ENCODE measurements around the gene DPYSL4. TPM values are rescaled to one million over a fixed set of nuclear protein-coding genes. Genes with fewer than 3 reads are reported as not detected.
A peak's percentile ranks its signal among the peaks of the same experiment; 100 is the strongest.

The DPYSL4 gene
- total RNA-seq, 2 experiments from 2014 or later: 15.0 to 15.2 TPM

DNA sequence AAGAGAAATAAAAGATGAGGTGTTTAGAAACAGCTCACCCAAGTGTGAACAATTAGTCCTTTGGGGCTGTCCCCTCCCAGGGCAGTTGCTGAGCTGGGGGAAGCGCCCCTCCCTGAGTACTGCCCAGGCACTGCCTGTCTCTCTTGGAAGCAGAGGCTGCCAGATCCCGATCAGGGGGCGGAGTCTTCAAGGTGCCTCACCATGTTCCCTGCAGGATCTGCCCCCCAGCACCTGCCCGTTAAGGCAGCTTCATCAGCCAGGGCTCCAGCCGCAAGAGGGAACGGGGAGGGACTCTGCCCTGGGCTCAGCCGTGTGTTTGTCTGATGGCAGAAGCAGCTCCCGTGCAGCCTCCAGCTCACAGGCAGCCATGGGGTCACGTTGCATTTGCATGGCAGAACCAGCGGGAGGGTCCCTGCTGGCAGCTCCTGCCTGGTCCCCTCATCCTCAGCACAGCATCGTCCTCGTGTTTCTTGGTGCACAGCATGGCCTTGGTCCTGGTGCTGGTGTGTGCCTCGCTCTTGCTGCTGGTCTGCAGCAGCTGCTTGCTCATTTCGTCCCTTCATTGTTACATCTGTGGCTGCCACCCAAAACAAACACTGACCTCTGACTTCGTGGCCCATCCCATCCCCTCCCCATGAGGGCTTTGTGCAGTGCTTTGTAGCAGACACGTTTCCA lies 10.7 kb upstream of the DPYSL4 start:
- intact Hi-C loops (cut with DNase I, micrococcal nuclease): no loop called here
- ATAC-seq (peak; percentile 80), DNase-seq (peak; percentile 44)
- Mint-ChIP-seq H3K36me3 (ENCODE audit: low read depth) (no peaks in the 10 kb centered on the region), H3K4me3 (no peak overlapping the region), H3K4me1 (peaks cover 7% of the 10 kb centered on the region), H3K27me3 (peaks cover 30% of the 10 kb centered on the region), H3K27ac (no peak overlapping the region), H3K9me3 (ENCODE audit: low read depth) (peaks cover 3% of the 10 kb centered on the region)
- CTCF ChIA-PET: interaction anchor here (0.9 kb wide), 1 partner anchor 153 kb away, joined by 3 read pairs; no protein-coding TSS in a partner anchor
- POLR2A ChIA-PET: interaction anchor here (0.8 kb wide), 1 partner anchor 222 kb away, joined by 4 read pairs; no protein-coding TSS in a partner anchor

DNA sequence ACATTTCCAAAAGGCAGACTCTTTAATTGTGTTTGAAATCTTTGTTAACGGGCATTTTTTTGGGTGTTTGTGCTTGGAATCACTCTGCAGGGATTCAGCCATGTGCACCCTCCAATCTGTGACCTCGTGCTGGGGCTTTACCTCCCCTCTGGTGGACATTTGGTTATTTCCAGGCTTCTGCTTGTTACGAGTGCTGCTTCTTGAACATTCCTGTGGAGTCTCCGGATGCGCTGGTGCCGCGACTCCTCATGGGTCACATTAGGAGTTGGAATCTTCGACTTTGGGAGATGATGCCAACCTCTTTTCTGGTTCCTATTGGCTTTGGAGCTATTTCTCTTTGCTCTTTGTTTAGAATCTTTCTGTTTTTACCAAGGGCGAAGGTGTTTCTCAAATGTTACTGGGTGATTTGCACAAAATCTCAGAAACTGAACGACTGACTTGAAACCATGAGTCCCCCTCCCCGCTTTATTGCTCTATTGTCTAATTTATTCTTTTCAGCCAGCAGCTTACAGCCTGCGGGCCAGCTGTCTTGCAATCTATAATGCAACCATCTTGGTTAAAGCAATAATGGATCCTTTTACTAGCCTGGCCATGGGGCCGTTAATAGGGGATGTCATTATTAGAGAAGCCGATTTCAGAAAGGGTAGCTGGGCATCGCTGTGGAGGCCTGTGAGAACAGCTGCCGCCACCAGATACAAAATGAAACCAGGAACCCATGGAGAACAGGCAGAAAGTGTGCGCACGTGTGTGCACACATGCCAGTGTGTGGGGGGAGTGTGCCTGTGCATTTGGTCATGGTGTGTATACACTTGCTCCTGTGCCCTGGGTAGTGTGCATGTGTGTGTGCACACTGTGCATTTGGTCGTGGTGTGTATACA lies 9.9 kb upstream of the DPYSL4 start:
- DNase-seq (no peak), ATAC-seq (no peak)
- Mint-ChIP-seq H3K36me3 (ENCODE audit: low read depth) (no peaks in the 10 kb centered on the region), H3K4me1 (peaks cover 7% of the 10 kb centered on the region), H3K9me3 (ENCODE audit: low read depth) (peaks cover 3% of the 10 kb centered on the region), H3K4me3 (no peak overlapping the region), H3K27ac (no peak overlapping the region), H3K27me3 (peaks cover 30% of the 10 kb centered on the region)
- intact Hi-C loops (cut with DNase I, micrococcal nuclease): no loop called here
- ChIA-PET POLR2A (no interaction called here), CTCF (interaction anchor here (0.5 kb wide), 1 partner anchor 34 kb away, joined by 4 read pairs; no protein-coding TSS in a partner anchor)

DNA sequence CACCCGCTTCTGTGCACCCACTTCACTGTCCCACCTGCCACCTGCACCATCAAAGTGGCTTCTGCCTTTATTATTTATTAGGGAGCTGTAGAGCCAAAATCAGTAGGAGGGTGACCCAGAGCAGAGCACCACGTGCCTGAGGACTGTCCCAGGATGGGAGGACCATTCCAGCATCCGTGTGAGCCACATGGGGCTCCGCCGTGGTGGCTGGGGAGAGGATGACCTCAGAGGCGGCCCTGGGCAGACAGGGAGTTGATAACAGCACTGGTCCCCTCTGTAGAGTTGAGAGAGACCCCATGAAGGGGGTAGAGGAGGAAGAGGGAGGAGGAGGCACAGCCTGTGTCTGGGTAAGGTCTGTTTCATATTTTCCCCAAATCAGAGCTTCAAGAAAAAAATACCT lies 8.7 kb upstream of the DPYSL4 start:
- Mint-ChIP-seq H3K4me3 (no peak overlapping the region), H3K27ac (no peak overlapping the region), H3K4me1 (peaks cover 7% of the 10 kb centered on the region), H3K9me3 (ENCODE audit: low read depth) (peaks cover 3% of the 10 kb centered on the region), H3K27me3 (peaks cover 25% of the 10 kb centered on the region), H3K36me3 (ENCODE audit: low read depth) (no peaks in the 10 kb centered on the region)
- POLR2A ChIA-PET: no interaction called here
- CTCF ChIA-PET: no interaction called here
- ATAC-seq: no peak
- DNase-seq: no peak
- intact Hi-C loops (cut with DNase I, micrococcal nuclease): no loop called here

DNA sequence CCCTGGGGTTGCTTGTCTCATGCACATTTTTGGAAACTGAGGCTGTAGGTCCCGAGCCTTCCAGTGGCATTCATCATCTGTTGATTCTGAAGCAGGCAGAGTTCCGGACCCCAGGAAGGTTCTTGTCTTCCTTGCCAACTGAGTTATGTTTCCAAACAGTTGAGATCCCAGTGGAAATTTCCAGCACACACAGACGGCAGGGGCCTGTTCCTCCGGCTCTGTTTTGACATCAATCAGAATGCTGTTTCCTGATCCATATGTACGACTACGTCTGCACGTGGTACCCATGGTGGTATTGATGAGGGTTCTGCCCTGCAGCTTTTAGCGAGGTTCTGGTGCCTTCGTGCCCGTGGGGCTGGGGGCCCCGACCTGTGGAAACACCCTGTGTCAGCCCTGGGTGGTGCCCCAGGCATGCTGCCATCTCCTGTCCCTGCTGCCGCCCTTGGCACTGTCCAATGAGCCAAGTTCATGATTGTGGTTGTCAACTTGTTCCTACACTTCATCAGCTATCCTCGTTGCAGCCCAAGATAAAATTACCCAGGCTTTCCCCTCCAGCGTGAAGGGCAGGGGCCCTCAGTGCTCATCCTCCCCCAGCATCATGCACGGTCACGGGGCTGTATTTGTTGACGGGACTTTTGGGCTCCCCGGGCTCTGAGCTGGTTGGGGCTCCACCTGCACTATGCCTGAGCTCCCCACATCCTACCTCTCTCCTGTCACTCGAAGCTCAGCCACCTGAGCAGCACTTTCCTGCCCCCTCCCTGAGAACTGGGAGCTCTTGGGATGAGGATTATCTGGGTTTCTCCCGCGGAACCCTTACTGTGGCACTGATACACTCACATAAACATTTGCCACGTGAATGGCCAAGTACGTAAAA lies 7.8 kb upstream of the DPYSL4 start:
- Mint-ChIP-seq H3K27me3 (peaks cover 27% of the 10 kb centered on the region), H3K27ac (no peak overlapping the region), H3K4me1 (peaks cover 2% of the 10 kb centered on the region), H3K36me3 (ENCODE audit: low read depth) (no peaks in the 10 kb centered on the region), H3K9me3 (ENCODE audit: low read depth) (no peaks in the 10 kb centered on the region), H3K4me3 (no peak overlapping the region)
- DNase-seq: no peak
- ATAC-seq: no peak
- intact Hi-C loops (cut with DNase I, micrococcal nuclease): no loop called here
- CTCF ChIA-PET: no interaction called here
- POLR2A ChIA-PET: no interaction called here

DNA sequence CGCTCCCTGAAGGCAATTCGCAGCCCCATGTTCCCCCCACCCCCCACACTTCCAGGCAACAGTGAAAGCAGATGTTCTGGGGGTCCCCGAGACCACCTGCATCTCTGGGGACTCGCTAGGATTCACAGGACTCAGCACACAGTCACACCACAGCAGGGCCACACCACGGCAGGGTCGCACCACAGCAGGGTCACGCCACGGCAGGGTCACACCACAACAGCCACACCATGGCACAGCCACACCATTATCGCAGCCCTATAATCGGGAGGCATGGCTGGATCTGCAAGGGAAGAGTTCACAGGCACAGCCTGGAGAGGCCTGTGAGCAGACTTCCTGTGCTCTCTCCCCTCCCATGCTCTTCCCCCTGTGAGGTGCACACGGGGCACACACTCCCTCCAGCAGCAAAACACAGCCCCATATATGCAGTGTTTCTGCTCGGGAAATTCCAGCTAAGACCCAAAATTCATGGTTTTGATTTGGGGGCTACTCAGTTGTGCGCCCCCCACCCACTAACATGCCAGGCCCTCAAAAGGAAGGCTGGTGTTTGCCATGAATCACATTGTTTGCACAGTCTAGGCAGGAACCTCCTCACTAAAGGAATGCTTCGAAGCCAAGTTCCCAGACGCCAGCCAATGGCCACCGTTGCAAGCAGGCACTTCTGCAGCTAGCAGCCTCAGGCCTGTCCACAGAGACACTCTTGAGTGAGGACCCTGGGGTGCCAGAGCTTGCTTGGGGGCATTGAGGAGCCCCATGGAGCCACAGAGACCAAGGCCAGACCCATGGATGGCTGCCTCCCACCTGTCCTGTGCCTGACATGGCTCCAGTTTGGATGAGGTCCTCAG lies 7.0 kb upstream of the DPYSL4 start:
- Mint-ChIP-seq H3K27me3 (peaks cover 32% of the 10 kb centered on the region), H3K4me3 (no peak overlapping the region), H3K36me3 (ENCODE audit: low read depth) (no peaks in the 10 kb centered on the region), H3K4me1 (peaks cover 2% of the 10 kb centered on the region), H3K9me3 (ENCODE audit: low read depth) (no peaks in the 10 kb centered on the region), H3K27ac (no peak overlapping the region)
- CTCF ChIA-PET: no interaction called here
- POLR2A ChIA-PET: no interaction called here
- no peak for DNase-seq
- intact Hi-C loops (cut with DNase I, micrococcal nuclease): no loop called here
- ATAC-seq: no peak

DNA sequence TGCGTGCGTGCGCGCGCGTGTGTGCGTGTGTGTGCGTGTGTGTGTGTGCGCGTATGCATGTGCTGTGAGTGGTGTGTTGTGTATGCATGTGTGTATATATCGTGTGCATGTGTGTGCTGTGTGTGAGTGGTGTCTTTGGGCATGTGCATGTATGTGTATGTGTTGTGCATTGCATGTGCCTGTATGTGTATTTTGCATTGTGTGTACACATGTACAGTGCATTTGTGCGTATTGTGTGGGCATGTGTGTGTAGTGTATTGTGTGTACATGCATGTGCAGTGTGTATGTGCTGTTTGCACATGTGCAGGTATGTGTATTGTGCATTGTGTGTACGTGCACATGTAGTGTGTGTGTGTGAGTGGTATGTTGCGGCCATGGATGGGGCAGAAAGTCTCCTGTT lies 6.0 kb upstream of the DPYSL4 start:
- Mint-ChIP-seq H3K27me3 (peaks cover 37% of the 10 kb centered on the region), H3K4me1 (no peaks in the 10 kb centered on the region), H3K4me3 (no peak overlapping the region), H3K27ac (no peak overlapping the region), H3K9me3 (ENCODE audit: low read depth) (no peaks in the 10 kb centered on the region), H3K36me3 (ENCODE audit: low read depth) (no peaks in the 10 kb centered on the region)
- ChIA-PET POLR2A (no interaction called here), CTCF (no interaction called here)
- intact Hi-C loops (cut with DNase I, micrococcal nuclease): no loop called here
- DNase-seq (no peak), ATAC-seq (no peak)

DNA sequence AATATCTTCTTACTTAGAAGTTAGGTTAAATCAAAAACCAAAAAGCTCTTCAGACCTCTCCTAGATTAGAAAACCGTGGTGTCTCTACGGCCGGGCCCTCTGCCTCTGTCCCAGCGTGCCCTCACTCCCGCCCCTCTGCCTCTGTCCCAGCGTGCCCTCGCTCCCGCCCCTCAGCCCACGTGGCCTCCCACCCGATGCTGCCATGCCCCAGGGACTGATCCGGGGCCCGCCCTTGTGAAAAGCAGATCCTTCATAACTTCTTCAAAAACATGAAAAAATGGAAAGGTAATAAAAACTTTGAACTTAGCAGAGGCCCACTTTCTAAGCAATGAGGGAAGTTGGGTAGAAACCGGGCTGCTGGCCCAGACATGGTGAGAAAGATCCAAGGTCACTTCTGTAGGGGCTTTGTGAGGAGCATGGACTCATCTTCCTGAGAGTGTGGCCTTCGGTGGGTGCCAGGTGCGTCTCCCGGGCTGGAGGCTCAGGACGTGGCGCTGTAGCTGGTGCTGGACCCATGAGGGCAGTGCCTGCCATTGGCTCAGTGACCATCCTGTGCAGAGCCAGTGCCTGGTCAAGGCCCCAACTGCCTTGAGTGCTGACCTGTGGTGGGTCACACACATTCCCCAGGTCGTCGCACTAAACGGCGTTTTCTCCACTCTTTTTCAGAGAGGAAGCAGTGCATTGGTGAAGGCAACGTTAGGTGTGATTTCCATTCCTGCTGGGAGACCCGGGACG lies 4.9 kb upstream of the DPYSL4 start:
- POLR2A ChIA-PET: no interaction called here
- Mint-ChIP-seq H3K27ac (no peak overlapping the region), H3K4me1 (no peaks in the 10 kb centered on the region), H3K4me3 (no peak overlapping the region), H3K9me3 (ENCODE audit: low read depth) (no peaks in the 10 kb centered on the region), H3K27me3 (peaks cover 32% of the 10 kb centered on the region), H3K36me3 (ENCODE audit: low read depth) (no peaks in the 10 kb centered on the region)
- DNase-seq (no peak), ATAC-seq (no peak)
- CTCF ChIA-PET: no interaction called here
- intact Hi-C loops (cut with DNase I, micrococcal nuclease): no loop called here

DNA sequence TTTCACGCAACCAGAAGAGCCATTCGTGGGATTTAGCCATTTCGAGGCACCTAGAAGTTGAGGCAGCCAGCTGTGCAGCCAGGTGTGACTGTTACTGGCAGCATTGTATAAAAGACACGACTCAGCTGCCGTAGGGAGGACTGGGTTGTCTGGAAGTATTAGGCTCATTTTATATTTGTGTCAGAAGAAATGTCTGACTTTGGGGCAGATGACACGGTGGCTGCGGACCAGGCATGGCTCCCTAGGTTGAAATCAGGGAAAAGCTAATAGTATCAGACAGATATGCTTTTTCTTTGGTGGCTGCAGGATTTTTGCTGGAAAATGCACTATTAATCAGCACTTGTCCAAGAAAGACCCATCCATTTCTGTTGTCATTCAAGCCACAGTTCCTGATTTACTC lies 4.2 kb upstream of the DPYSL4 start:
- Mint-ChIP-seq H3K36me3 (ENCODE audit: low read depth) (no peaks in the 10 kb centered on the region), H3K4me3 (no peak overlapping the region), H3K27me3 (peaks cover 27% of the 10 kb centered on the region), H3K9me3 (ENCODE audit: low read depth) (no peaks in the 10 kb centered on the region), H3K4me1 (no peaks in the 10 kb centered on the region), H3K27ac (no peak overlapping the region)
- ChIA-PET POLR2A (no interaction called here), CTCF (no interaction called here)
- no peak for DNase-seq
- intact Hi-C loops (cut with DNase I, micrococcal nuclease): no loop called here
- ATAC-seq: no peak

DNA sequence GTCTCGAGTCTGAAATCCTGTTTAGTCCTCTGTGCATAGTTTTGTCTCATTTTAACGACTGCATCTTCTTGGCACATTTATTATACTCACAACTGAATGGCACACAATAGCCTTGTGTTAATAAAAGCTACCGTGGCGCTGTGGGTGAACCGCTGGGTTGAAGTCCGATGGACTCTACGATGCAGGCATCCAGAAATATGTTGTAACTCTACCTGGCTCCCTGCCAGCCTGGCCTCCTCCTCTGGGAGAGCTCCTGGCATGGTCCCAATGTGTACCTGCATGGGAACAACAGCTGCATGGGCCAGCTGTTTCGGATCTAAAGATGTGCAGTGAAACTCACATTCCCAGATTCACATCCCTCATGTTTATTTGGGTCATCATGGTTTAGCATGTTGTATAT lies 3.7 kb upstream of the DPYSL4 start:
- DNase-seq (no peak), ATAC-seq (no peak)
- Mint-ChIP-seq H3K27ac (no peak overlapping the region), H3K9me3 (ENCODE audit: low read depth) (no peaks in the 10 kb centered on the region), H3K4me3 (no peak overlapping the region), H3K36me3 (ENCODE audit: low read depth) (no peaks in the 10 kb centered on the region), H3K27me3 (peaks cover 27% of the 10 kb centered on the region), H3K4me1 (peaks cover 3% of the 10 kb centered on the region)
- ChIA-PET POLR2A (no interaction called here), CTCF (no interaction called here)
- intact Hi-C loops (cut with DNase I, micrococcal nuclease): no loop called here

DNA sequence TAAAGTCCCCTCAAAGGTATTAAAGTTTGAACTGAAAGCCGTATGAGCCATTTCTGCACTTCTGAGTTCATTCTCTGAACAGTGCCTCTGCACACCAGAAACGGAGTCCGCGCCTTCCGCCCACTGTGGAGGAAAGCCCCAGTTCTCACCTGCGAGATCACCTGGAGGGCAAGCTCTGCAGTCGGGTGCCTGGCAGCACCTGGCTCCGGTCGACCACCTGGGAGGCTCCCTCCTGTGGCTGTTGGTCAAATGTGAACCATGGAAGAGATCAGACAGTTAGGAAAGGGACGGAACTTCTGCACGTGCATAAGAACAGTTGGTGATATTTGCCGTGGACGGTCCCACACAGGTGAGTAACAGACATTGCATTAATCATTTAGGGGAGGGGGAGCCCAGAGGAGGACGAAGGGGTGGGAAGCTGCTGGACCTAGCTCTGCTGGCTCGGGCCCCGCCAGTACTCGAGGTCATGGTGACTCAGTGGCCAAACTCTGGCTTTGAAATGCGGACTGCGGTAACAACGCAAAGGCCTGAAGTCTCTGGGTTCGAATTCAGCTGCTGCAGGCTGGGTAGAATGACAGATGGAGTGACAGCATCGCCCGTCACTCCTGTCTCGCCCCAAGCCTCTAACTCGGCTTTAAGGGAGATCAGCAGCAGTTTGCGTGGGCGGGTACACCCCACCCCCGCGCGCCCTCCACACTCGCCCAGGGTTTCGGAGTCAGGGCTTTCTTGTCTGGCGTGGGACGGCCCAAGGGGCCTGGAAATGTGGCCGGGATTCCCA lies 1.7 kb upstream of the DPYSL4 start:
- intact Hi-C loops (cut with DNase I, micrococcal nuclease): no loop called here
- Mint-ChIP-seq H3K4me3 (no peak overlapping the region), H3K27me3 (peaks cover 39% of the 10 kb centered on the region), H3K27ac (no peak overlapping the region), H3K4me1 (peaks cover 3% of the 10 kb centered on the region), H3K36me3 (ENCODE audit: low read depth) (no peaks in the 10 kb centered on the region), H3K9me3 (ENCODE audit: low read depth) (no peaks in the 10 kb centered on the region)
- POLR2A ChIA-PET: no interaction called here
- CTCF ChIA-PET: interaction anchor here (0.7 kb wide), 1 partner anchor 242 kb away, joined by 3 read pairs; no protein-coding TSS in a partner anchor
- ATAC-seq (no peak), DNase-seq (no peak)
